Measurements from ENCODE around the gene NDUFS6. TPM values are rescaled to one million over a fixed set of nuclear protein-coding genes. Genes with fewer than 3 reads are reported as not detected.

Gene NDUFS6
- total and polyA plus RNA-seq, 8 donors, result 26.8 to 55.8 (median 40.7) TPM

DNA sequence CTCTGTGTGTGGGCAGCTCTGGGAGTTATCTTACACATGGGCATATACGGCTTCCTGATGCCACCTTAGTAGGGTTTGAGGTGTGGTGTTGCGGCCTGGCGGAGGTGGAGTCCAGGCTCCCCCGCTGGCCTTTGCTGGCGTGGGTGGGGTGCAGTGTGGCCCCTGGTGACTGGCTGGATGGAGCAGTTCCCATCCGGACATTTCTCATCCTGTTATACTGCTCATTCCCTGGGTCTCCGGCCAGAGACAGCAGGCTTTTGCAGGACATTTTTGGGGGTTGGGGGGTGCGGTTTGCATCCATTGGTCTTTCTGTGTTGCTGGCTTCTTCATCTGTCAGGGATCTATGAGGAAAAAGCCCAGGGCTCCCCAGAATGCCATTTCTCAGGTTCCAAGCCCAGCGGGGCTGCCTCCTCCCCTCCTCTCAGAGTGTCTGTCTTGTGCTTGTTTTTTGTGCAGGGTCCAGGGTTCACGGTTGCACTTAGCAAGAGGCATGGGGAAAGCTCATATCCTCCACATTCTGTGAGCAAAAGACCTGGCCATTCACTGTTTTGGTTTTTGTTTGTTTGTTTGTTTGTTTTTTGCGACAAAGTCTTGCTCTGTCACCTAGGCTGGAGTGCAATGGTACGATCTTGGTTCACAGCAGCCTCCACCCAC, 22.3 kb downstream of the NDUFS6 start:
- H3K4me3 ChIP-seq, result no peak overlapping the region
- H3K27ac ChIP-seq, result no peak overlapping the region
- no peaks in the 10 kb centered on the region for H3K27me3 ChIP-seq
- DNase-seq, result peak in 1 of 4 donors; percentile 29
- peaks cover 0 to 71% of the 10 kb centered on the region in 2 donors for H3K36me3 ChIP-seq
- intact Hi-C loops (cut with DNase I), result no loop called here
- no peak for ATAC-seq
- TF ChIP-seq, protein P1, sequence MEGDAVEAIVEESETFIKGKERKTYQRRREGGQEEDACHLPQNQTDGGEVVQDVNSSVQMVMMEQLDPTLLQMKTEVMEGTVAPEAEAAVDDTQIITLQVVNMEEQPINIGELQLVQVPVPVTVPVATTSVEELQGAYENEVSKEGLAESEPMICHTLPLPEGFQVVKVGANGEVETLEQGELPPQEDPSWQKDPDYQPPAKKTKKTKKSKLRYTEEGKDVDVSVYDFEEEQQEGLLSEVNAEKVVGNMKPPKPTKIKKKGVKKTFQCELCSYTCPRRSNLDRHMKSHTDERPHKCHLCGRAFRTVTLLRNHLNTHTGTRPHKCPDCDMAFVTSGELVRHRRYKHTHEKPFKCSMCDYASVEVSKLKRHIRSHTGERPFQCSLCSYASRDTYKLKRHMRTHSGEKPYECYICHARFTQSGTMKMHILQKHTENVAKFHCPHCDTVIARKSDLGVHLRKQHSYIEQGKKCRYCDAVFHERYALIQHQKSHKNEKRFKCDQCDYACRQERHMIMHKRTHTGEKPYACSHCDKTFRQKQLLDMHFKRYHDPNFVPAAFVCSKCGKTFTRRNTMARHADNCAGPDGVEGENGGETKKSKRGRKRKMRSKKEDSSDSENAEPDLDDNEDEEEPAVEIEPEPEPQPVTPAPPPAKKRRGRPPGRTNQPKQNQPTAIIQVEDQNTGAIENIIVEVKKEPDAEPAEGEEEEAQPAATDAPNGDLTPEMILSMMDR (IDR thresholded peaks at IDR 0.05), result no peak
- H3K4me1 ChIP-seq, result no peaks in the 10 kb centered on the region
- H3K9me3 ChIP-seq, result no peaks in the 10 kb centered on the region

DNA sequence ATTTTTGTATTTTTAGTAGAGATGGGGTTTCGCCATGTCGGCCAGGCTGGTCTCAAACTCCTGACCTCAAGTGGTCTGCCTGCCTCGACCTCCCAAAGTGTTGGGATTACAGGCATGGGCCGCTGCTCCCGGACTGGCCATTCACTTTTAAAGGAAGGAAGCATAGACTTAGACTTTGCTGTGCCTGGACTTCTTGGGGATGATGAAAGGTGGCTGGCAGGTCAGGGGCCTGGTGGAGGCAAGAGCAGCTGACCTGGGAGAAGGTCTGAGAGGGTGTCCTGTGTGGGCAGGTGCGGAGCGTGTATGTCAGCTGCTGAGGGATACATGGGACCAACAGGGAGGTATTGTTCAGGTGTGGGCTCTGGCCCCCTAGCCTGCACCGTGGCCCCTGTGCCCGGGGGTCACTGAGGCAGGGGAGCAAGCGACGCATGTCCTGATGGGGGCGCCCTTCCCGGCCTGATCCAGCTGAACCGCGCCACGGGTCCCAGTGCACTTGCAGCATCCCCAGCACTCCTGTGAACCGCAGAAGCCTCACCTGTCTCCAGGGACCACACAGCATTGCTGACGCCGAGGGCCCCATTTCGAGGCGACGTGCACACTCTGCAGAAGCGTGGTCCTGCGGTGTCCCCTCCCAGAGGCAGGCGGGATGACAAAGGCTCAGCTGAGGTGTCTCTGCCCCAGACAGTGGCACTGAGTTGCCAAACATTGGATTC, 23.1 kb downstream of the NDUFS6 start:
- no peaks in the 10 kb centered on the region for H3K4me1 ChIP-seq
- no peaks in the 10 kb centered on the region for H3K9me3 ChIP-seq
- intact Hi-C loops (cut with DNase I), result no loop called here
- ATAC-seq (no peak), DNase-seq (peak in 1 of 4 donors; percentile 63)
- H3K4me3 ChIP-seq, result no peak overlapping the region
- H3K36me3 ChIP-seq, result peaks cover 0 to 66% of the 10 kb centered on the region in 2 donors
- H3K27ac ChIP-seq, result no peak overlapping the region
- H3K27me3 ChIP-seq, result no peaks in the 10 kb centered on the region
- TF ChIP-seq, protein P1 (IDR thresholded peaks at IDR 0.05), result no peak

DNA sequence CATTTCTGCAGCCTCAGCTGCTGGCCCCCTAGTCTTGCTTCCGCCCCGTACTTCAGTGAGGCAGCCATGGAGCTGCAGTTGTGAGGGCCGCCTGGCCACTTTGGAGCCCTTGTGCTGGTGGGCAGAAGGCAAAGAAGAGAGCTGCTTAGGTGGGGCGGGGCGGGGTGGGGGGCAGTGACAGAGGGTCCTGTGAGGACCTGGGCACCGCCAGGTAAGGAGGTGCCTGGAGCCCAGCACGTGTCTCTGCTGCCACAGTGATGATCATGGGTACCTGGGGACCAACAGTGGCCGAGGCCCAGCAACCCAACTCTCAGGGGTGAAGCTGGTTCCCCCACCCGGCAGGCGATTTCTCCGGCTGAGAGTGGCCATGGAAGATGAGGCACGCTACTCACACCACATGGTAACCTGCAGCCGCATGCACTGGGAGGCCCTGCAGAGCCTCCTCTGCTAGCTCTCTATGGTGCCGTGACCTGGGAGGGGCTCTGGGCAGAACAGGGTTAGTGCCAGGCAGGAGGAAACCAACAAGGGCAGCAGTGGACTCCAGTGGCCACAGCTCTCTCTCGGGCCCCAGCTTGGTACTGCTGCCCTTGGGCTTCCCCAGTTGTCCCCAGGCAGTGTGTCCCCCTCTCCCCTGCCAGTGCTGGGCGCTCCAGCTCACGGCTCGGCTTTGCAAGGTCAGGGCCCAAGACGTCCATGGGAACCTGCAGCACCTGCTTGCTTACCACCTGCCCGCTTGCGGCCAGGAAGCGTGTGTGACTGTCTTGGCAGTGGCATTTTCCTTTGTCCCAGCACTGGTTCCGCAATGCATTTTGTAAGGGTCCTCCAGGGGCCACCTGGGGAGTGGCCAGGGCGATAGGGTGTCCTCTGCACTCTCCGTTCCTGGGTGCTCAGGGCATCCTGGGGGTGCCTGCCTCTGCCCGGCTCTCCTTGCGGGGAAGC, 24.0 kb downstream of the NDUFS6 start:
- no peaks in the 10 kb centered on the region for H3K9me3 ChIP-seq
- H3K4me3 ChIP-seq, result no peak overlapping the region
- no peaks in the 10 kb centered on the region for H3K4me1 ChIP-seq
- no peak overlapping the region for H3K27ac ChIP-seq
- TF ChIP-seq, protein P1 (IDR thresholded peaks at IDR 0.05), result no peak
- no peaks in the 10 kb centered on the region for H3K27me3 ChIP-seq
- no peak for ATAC-seq
- intact Hi-C loops (cut with DNase I), result no loop called here
- peaks cover 0 to 58% of the 10 kb centered on the region in 2 donors for H3K36me3 ChIP-seq
- peak in 1 of 4 donors; percentile 69 for DNase-seq

DNA sequence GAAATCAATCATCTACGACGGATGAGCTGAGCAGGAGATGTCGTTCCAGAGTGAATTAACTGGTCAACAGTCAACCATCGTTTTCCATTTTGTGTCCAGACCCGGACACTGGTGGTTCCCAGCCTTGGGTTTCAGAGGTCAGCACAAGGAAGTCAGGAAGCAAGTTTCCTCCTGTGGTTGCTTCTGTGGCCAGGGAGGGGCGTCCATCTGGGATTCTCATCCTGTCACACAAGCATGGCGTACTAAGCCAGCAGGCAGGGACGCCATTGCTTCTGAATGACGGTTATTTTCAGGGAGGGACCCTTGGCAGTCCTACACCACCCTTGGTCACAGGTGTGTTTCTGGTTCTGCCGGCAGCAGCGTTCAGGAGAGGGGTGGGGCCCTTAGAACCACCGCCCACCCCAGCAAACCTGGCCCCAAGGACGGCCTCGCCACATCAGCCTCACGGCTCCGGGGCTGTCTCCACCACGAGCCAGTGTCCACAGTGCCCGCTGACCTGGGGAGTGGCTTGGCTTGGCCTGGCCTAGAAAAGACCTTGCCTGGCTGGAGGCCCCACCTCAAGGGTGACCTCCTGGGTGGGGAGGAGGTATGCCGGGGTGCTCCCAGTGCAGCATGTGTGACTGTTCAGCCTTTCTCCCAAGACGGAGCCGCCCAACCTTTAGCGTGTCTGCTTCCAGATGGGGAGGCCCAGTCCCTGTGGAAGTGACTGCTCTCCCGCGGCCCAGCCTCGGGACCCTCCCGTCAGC, 25.2 kb downstream of the NDUFS6 start:
- Histone ChIP-seq H3K27me3 (peaks cover 0 to 7% of the 10 kb centered on the region in 2 donors), H3K9me3 (no peaks in the 10 kb centered on the region), H3K27ac (no peak overlapping the region), H3K36me3 (peaks cover 0 to 45% of the 10 kb centered on the region in 2 donors), H3K4me1 (no peaks in the 10 kb centered on the region), H3K4me3 (no peak overlapping the region)
- ATAC-seq (no peak), DNase-seq (peak in 1 of 4 donors; percentile 70)
- TF ChIP-seq, protein P1 (IDR thresholded peaks at IDR 0.05), result no peak
- intact Hi-C loops (cut with DNase I), result no loop called here
